ENCODE measurements around the gene GCN1.
A peak's percentile ranks its signal among the peaks of the same experiment; 100 is the strongest.

Gene GCN1

GRCh38 chr12:120136093-120136770 lies 58.3 kb downstream of the GCN1 start:
- DNase-seq: no peak

GRCh38 chr12:120134307-120134980 lies 60.1 kb downstream of the GCN1 start:
- no peak for DNase-seq

GRCh38 chr12:120132863-120133385 lies 61.6 kb downstream of the GCN1 start:
- DNase-seq: no peak

- no peak for DNase-seq
Observed at GRCh38 chr12:120132054-120132836, 62.3 kb downstream of the GCN1 start.

GRCh38 chr12:120131116-120131515 lies 63.4 kb downstream of the GCN1 start:
- DNase-seq: no peak

GRCh38 chr12:120130011-120130410 lies 64.5 kb downstream of the GCN1 start:
- DNase-seq: no peak

GRCh38 chr12:120126635-120127005 lies 67.9 kb downstream of the GCN1 start:
- no peak for DNase-seq

GRCh38 chr12:120125792-120126634 lies 68.5 kb downstream of the GCN1 start:
- DNase-seq: no peak

GRCh38 chr12:120125029-120125428 lies 69.5 kb downstream of the GCN1 start:
- no peak for DNase-seq

GRCh38 chr12:120121766-120122293 lies 72.7 kb downstream of the GCN1 start:
- DNase-seq: no peak

GRCh38 chr12:120121343-120121742 lies 73.2 kb downstream of the GCN1 start:
- no peak for DNase-seq

- no peak for DNase-seq
Observed at GRCh38 chr12:120119271-120119973, 75.1 kb downstream of the GCN1 start.

GRCh38 chr12:120118321-120119061 lies 76.0 kb downstream of the GCN1 start:
- DNase-seq: peak; percentile 21

GRCh38 chr12:120117961-120118320 lies 76.6 kb downstream of the GCN1 start:
- DNase-seq: no peak

- peak; percentile 81 for DNase-seq
Observed at GRCh38 chr12:120116792-120117651, 77.5 kb downstream of the GCN1 start.

- DNase-seq: no peak
Observed at GRCh38 chr12:120116441-120116791, 78.1 kb downstream of the GCN1 start, which contains the start of gene RAB35. RAB35 (minus strand) TSS chr12:120116753; CDS start chr12:120116650, 103 bp downstream.

- DNase-seq: peak; percentile 36
Observed at GRCh38 chr12:120115692-120116440, 78.6 kb downstream of the GCN1 start.

GRCh38 chr12:120115066-120115465 lies 79.4 kb downstream of the GCN1 start:
- DNase-seq: no peak

Data from NCI-H226 (cell line).